GM12892 (cell line): Measurements from ENCODE around the gene CARS1. TPM values are rescaled to one million over a fixed set of nuclear protein-coding genes. Genes with fewer than 3 reads are reported as not detected.

Source experiments
- DNase-seq: peaks from one replicate; pipeline ENCODE4 v3.0.0; 2011; ENCODE audit not compliant: insufficient read length
- FAIRE-seq: peaks from 2 replicates; lab custom pipeline; 2011; peaks lifted over from hg19 to GRCh38; lab: Jason Lieb, UNC
- POLR2A ChIP-seq: IDR thresholded peaks from 2 replicates; pipeline ENCODE4 v1.6.1; 2011; ENCODE audit warnings: low read depth, low read length, control low read depth
- POLR2AphosphoS5 ChIP-seq: IDR thresholded peaks from 2 replicates; pipeline ENCODE4 v1.6.1; 2011; ENCODE audit warnings: low read depth, low read length, control low read depth
- TAF1 ChIP-seq: IDR thresholded peaks from 2 replicates; pipeline ENCODE4 v1.6.1; 2011; ENCODE audit warnings: low read depth, mild to moderate bottlenecking, control low read depth, low read length, borderline replicate concordance
- polyA plus RNA-seq: library from polyadenylated mRNA; unstranded; fragments of >200 nt; gene quantifications from one replicate; pipeline ENCODE4 v1.2.1, GENCODE V29; 2012; ENCODE audit warnings: missing spikeins, inconsistent platforms; ENCODE audit not compliant: missing spikeins

Gene CARS1
- 28.6 TPM for polyA plus RNA-seq

GRCh38 chr11:3057069-3057963 is at the start of gene CARS1:
Gene CARS1 (minus strand): TSS chr11:3057423. CDS start chr11:3057367, 56 bp downstream.
- peak; percentile 45 for TF ChIP-seq POLR2AphosphoS5
- peak; percentile 77; the same call in 1 of the 2 replicates for TF ChIP-seq POLR2A
- TF ChIP-seq TAF1: peak; percentile 60
- peak; percentile 99 for FAIRE-seq
- peak; percentile 96 for DNase-seq

- FAIRE-seq (no peak), DNase-seq (no peak)
- TF ChIP-seq TAF1: no peak
- no peak for TF ChIP-seq POLR2A
- no peak for TF ChIP-seq POLR2AphosphoS5
Measured at GRCh38 chr11:3105791-3106735, 48.8 kb upstream of the CARS1 start.

- no peak for TF ChIP-seq TAF1
- no peak for TF ChIP-seq POLR2AphosphoS5
- TF ChIP-seq POLR2A: no peak
- no peak for FAIRE-seq
- DNase-seq: no peak
Measured at GRCh38 chr11:3104961-3105790, 48.0 kb upstream of the CARS1 start.

GRCh38 chr11:3104051-3104714 is 47.0 kb upstream of the CARS1 start:
- DNase-seq (no peak), FAIRE-seq (no peak)
- TF ChIP-seq POLR2AphosphoS5 (no peak), POLR2A (no peak), TAF1 (no peak)

GRCh38 chr11:3103076-3103475 is 45.9 kb upstream of the CARS1 start:
- DNase-seq (no peak), FAIRE-seq (no peak)
- TF ChIP-seq POLR2AphosphoS5 (no peak), TAF1 (no peak), POLR2A (no peak)

- TF ChIP-seq TAF1 (no peak), POLR2A (no peak), POLR2AphosphoS5 (no peak)
- FAIRE-seq (no peak), DNase-seq (no peak)
Measured at GRCh38 chr11:3102641-3102921, 45.4 kb upstream of the CARS1 start.

- TF ChIP-seq TAF1 (no peak), POLR2AphosphoS5 (no peak), POLR2A (no peak)
- DNase-seq: no peak
- no peak for FAIRE-seq
Measured at GRCh38 chr11:3101921-3102640, 44.9 kb upstream of the CARS1 start.

- DNase-seq: no peak
- no peak for TF ChIP-seq POLR2A
- no peak for TF ChIP-seq TAF1
- no peak for TF ChIP-seq POLR2AphosphoS5
- FAIRE-seq: no peak
Measured at GRCh38 chr11:3099178-3099577, 42.0 kb upstream of the CARS1 start.

- TF ChIP-seq POLR2A (no peak), POLR2AphosphoS5 (no peak), TAF1 (no peak)
- DNase-seq: no peak
- FAIRE-seq: no peak
Measured at GRCh38 chr11:3096909-3097530, 39.8 kb upstream of the CARS1 start.
